Measurements from ENCODE around the gene GRIK2.

The GRIK2 gene

DNA sequence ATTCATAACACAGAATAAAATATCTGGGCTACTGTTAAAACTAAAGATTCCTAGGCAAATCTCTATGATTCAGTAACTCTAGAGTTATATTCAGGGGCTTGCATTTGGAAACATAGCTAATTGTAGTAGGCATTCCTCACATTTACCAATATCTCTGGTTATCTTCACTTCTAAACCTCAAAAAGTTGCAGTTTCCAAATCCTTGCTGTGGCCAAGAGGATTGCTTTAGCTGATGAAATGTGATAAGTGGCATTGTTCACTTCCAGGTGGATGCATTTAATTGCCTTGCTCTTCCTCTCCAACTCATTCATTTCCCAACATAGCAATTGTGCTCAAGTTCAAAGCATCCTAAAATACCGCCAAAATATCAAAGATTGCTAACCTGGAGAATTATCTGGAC is 246.6 kb downstream of the GRIK2 start:
- TF ChIP-seq TAF1 (IDR thresholded peaks at IDR 0.05; ENCODE audit: borderline replicate concordance, insufficient read depth, low read length), result no peak
- no peak for TF ChIP-seq FOXP2 (optimal IDR thresholded peaks at IDR 0.05; ENCODE audit: borderline replicate concordance, extremely low read depth, extremely low read length, insufficient read depth)
- TF ChIP-seq SIN3A (IDR thresholded peaks at IDR 0.05; ENCODE audit: borderline replicate concordance, insufficient read depth, low read length), result no peak
- TF ChIP-seq, protein P1, sequence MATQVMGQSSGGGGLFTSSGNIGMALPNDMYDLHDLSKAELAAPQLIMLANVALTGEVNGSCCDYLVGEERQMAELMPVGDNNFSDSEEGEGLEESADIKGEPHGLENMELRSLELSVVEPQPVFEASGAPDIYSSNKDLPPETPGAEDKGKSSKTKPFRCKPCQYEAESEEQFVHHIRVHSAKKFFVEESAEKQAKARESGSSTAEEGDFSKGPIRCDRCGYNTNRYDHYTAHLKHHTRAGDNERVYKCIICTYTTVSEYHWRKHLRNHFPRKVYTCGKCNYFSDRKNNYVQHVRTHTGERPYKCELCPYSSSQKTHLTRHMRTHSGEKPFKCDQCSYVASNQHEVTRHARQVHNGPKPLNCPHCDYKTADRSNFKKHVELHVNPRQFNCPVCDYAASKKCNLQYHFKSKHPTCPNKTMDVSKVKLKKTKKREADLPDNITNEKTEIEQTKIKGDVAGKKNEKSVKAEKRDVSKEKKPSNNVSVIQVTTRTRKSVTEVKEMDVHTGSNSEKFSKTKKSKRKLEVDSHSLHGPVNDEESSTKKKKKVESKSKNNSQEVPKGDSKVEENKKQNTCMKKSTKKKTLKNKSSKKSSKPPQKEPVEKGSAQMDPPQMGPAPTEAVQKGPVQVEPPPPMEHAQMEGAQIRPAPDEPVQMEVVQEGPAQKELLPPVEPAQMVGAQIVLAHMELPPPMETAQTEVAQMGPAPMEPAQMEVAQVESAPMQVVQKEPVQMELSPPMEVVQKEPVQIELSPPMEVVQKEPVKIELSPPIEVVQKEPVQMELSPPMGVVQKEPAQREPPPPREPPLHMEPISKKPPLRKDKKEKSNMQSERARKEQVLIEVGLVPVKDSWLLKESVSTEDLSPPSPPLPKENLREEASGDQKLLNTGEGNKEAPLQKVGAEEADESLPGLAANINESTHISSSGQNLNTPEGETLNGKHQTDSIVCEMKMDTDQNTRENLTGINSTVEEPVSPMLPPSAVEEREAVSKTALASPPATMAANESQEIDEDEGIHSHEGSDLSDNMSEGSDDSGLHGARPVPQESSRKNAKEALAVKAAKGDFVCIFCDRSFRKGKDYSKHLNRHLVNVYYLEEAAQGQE (IDR thresholded peaks at IDR 0.05; ENCODE audit: insufficient read depth in 1 of 2, low read depth in 2 of 2, low read length in 2 of 2), result no peak
- no peak for TF ChIP-seq POLR2AphosphoS5 (IDR thresholded peaks at IDR 0.05; ENCODE audit: low read depth, low read length)

DNA sequence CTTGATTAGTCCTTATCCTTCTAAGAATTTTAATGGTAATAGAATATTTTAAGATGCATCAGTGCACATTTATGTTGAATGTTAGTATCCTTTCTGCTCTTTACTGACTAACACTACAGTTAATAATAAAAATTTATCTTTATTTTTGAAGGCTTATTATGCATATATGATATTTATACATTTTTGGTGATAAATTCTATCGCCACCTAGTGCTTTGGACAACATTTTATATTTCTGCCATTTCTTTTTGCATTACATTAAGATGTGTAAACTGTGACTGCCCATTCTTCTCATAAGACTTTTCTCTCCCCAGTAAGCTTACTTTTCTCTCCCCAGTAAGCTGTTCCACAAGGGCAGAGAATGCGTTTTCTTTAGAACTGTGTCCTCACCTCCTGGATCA is 252.3 kb downstream of the GRIK2 start:
- TF ChIP-seq, protein P1 (IDR thresholded peaks at IDR 0.05; ENCODE audit: insufficient read depth in 1 of 2, low read depth in 2 of 2, low read length in 2 of 2), result no peak
- TF ChIP-seq TAF1 (IDR thresholded peaks at IDR 0.05; ENCODE audit: borderline replicate concordance, insufficient read depth, low read length) (no peak), FOXP2 (optimal IDR thresholded peaks at IDR 0.05; ENCODE audit: borderline replicate concordance, extremely low read depth, extremely low read length, insufficient read depth) (no peak), POLR2AphosphoS5 (IDR thresholded peaks at IDR 0.05; ENCODE audit: low read depth, low read length) (no peak), SIN3A (IDR thresholded peaks at IDR 0.05; ENCODE audit: borderline replicate concordance, insufficient read depth, low read length) (no peak)

DNA sequence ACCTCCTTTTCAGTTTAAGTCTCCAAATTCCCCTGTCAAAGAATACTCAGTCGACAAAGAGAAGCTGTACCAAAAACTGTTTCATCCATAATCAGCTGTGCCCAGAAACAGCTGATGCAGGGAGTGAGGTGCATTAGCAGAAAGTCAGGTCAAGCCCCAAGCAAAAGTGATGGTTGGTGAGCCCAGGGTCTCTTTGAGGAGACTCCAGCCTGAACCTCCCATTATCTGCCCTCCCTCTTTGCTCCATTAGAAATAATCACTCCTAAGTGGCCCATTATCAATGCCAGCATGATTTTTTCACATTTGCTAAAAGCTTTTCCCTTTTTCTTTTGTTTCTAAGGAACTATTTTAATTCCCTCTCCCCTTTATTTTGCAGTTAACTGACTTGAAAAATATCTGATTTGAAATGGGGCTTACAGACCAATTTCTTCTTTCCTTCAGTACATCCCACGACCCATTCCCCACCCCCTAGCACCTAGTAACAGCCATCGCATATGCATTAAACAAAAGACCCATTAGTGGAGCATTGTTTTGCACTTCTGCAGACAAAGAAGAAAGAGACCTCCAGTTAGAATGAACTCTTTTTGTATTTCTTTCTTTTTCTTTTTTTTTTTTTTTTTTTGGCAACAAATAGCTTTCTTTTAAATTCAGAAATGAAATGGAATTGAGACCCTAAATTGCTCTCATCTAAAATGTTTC is 257.0 kb downstream of the GRIK2 start:
- TF ChIP-seq SIN3A (IDR thresholded peaks at IDR 0.05; ENCODE audit: borderline replicate concordance, insufficient read depth, low read length) (no peak), FOXP2 (optimal IDR thresholded peaks at IDR 0.05; ENCODE audit: borderline replicate concordance, extremely low read depth, extremely low read length, insufficient read depth) (no peak), POLR2AphosphoS5 (IDR thresholded peaks at IDR 0.05; ENCODE audit: low read depth, low read length) (no peak), TAF1 (IDR thresholded peaks at IDR 0.05; ENCODE audit: borderline replicate concordance, insufficient read depth, low read length) (no peak)
- TF ChIP-seq, protein P1 (IDR thresholded peaks at IDR 0.05; ENCODE audit: insufficient read depth in 1 of 2, low read depth in 2 of 2, low read length in 2 of 2), result no peak

DNA sequence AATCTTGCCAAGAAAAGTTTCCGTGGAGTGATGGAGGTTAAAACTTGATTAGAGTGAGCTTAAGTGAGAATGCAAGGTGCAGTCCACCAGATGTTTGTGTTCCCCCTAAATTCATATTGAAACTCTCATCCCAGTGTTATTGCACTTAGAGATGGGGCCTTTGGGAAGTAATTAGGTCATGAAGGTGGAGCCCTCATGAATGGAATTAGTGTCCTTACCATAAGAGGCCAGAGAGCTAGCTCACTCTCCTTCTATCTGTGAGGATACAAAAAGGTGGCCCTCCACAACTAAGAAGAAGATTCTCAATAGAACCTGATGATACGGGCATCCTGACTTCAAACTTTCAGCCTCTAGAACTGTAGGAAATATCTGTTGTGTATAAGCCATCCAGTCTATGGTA is 258.6 kb downstream of the GRIK2 start:
- TF ChIP-seq SIN3A (IDR thresholded peaks at IDR 0.05; ENCODE audit: borderline replicate concordance, insufficient read depth, low read length), result no peak
- TF ChIP-seq FOXP2 (optimal IDR thresholded peaks at IDR 0.05; ENCODE audit: borderline replicate concordance, extremely low read depth, extremely low read length, insufficient read depth), result no peak
- no peak for TF ChIP-seq POLR2AphosphoS5 (IDR thresholded peaks at IDR 0.05; ENCODE audit: low read depth, low read length)

DNA sequence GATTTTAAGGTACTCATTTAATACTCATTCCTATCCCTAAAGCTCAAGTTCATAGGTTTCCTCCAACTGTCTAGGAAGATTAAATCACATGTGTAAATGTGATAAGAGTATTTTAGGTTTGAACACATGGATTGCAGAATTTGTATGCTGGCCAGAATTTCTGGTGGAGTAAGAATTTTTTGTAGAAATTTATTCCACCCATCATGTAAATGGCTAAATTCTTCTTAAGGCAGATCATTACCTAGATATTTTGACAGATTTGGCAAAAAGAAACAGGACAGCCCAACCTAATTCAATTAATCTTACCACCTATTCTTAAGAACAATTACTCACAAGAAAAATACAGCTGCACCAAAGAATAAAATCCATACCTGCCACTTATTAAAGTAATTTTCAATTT is 261.6 kb downstream of the GRIK2 start:
- TF ChIP-seq TAF1 (IDR thresholded peaks at IDR 0.05; ENCODE audit: borderline replicate concordance, insufficient read depth, low read length), result no peak
- no peak for TF ChIP-seq FOXP2 (optimal IDR thresholded peaks at IDR 0.05; ENCODE audit: borderline replicate concordance, extremely low read depth, extremely low read length, insufficient read depth)
- no peak for TF ChIP-seq POLR2AphosphoS5 (IDR thresholded peaks at IDR 0.05; ENCODE audit: low read depth, low read length)
- no peak for TF ChIP-seq SIN3A (IDR thresholded peaks at IDR 0.05; ENCODE audit: borderline replicate concordance, insufficient read depth, low read length)
- TF ChIP-seq, protein P1 (IDR thresholded peaks at IDR 0.05; ENCODE audit: insufficient read depth in 1 of 2, low read depth in 2 of 2, low read length in 2 of 2), result no peak

All from PFSK-1 (cell line).